Measurements from ENCODE around the gene RBM38.

The RBM38 gene

GRCh38 chr20:57392512-57393271 is 1.5 kb downstream of the RBM38 start:
- DNase-seq = no peak

GRCh38 chr20:57393321-57394120 is 2.3 kb downstream of the RBM38 start:
- DNase-seq = no peak

- no peak for DNase-seq
These were observed 3.2 kb downstream of the RBM38 start for GRCh38 chr20:57394121-57395082.

GRCh38 chr20:57395111-57395966 is 4.1 kb downstream of the RBM38 start:
- DNase-seq = no peak

GRCh38 chr20:57396212-57396983 is 5.2 kb downstream of the RBM38 start:
- DNase-seq = no peak

- DNase-seq = no peak
These were observed 5.9 kb downstream of the RBM38 start for GRCh38 chr20:57396984-57397692.

- DNase-seq = no peak
These were observed 6.5 kb downstream of the RBM38 start for GRCh38 chr20:57397693-57398108.

- DNase-seq = no peak
These were observed 7.1 kb downstream of the RBM38 start for GRCh38 chr20:57398231-57398821.

GRCh38 chr20:57398901-57399535 is 7.8 kb downstream of the RBM38 start:
- DNase-seq = no peak

GRCh38 chr20:57399587-57400155 is 8.5 kb downstream of the RBM38 start:
- no peak for DNase-seq

GRCh38 chr20:57400231-57400701 is 9.1 kb downstream of the RBM38 start:
- no peak for DNase-seq

- no peak for DNase-seq
These were observed 9.8 kb downstream of the RBM38 start for GRCh38 chr20:57400821-57401564.

GRCh38 chr20:57401565-57401918 is 10.3 kb downstream of the RBM38 start:
- DNase-seq = no peak

- DNase-seq = no peak
These were observed 11.3 kb downstream of the RBM38 start for GRCh38 chr20:57402206-57403125.

GRCh38 chr20:57403216-57403615 is 12.0 kb downstream of the RBM38 start:
- no peak for DNase-seq

GRCh38 chr20:57404006-57404405 is 12.8 kb downstream of the RBM38 start:
- DNase-seq = no peak

GRCh38 chr20:57404419-57405072 is 13.3 kb downstream of the RBM38 start:
- no peak for DNase-seq
